GM18519 (cell line): Measurements from ENCODE around the gene DDX31.

Experiments used
- ATAC-seq: cut with Tn5 transposase; IDR thresholded peaks from one replicate; pipeline ENCODE4 v1.9.1; 2021; ENCODE audit warnings: mild to moderate bottlenecking, moderate library complexity; ENCODE audit not compliant: unreplicated experiment, low FRiP score

DDX31 gene

DNA sequence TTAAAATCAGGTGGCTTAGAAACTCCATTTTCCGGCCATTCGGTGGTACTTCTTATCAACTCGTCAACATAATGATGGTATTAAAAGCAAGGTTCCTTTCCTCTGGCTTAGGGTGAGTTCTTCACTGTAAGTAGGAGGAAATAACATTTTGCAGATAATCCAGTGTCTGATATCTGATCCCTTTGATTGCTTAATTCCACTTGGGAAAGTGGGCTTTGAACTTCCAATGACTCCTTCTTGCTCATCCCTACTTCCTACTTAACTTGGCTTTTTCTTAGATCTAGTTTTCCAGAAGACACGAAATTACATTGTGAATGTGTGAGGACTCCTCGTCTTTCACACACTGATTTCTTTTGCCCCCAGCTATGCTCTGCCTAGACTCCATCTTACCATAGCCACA is 31.5 kb downstream of the DDX31 start:
- ATAC-seq = no peak

DNA sequence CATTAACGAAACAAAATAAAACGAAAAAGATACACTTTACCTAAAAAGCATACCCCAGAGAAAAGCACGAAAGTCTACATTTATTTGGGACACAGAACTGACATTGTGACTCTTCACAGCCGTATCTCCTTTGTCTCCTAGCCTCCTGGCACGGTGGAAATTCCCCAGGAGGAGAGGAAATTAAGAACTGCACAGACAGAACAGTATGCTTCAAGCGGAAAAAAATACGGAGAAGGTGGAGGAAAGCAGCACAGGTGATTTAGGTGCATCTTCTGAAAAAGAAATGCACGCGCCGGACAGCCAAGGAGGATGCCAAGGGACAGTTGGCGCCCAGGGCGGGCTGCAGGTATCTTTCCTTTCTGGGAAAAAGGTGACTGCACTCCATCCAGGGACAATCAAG is 32.0 kb downstream of the DDX31 start:
- ATAC-seq = no peak

DNA sequence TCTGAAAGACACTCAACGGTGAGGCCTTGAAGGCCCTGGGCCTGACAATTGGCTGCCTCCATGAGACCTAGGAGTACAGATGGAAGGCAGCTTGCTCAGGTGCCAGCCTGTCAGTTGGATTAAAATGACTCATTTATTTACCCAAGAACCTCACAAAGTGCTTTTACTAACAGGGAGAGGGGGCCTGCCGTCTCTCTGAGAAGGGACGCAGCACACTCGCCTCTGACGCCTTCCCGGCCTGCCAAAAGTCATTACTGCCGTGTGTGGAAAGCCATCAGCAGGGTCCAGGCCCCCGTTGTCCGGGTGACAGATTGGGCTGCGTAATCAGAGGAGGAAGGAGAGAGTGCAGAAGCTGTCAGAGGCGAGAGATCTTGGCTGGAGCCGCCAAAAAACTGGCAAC is 32.4 kb downstream of the DDX31 start:
- ATAC-seq = no peak

DNA sequence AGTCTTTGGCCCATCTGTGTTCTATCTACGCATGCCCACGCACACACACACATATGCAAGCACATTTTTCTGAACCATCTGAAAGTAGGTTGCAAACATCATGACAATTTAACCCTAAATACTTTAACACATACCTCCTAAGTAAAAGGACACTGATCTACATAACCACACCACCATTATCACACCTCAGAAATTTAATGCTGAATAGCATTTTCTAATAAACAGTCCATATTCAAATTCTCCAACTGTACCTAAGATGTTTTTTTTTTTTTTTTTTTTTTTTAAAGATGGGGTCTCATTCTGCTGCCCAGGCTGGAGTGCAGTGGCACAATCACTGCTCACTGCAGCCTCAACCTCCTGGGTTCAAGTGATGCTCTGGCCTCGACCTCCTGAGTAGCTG is 35.5 kb downstream of the DDX31 start:
- no peak for ATAC-seq

DNA sequence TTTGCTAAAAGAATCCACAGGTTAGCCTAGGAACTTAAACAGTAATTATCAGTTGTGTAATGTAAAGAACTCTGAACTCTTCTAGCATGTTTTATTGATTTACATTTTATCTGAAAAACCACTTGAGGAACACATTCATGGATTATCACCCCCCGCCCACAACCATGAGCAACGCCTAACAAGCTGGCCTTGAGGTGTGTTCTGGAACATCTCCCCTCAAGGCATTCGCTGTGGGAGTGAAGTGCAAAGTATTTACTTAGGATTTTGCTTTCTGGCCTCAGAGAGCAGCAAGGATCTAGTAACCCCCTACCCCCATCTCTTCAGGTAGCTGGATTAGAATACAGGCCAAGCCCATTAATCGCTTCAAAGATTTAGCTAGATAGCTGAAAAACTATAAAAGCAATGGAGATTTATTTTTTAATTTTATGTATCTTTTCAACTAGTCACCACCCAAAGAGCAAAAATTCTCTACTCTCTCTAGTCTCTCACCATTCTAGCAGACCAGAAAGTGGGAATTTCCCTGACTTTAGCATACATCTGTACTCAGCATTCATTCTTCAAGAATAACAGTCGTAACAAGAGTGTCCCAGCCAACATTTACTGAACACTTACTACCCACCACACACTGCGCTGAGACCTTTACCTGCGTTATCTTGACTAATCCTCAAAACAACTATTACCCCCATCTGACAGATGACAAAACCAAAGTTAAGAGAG is 37.2 kb downstream of the DDX31 start:
- no peak for ATAC-seq

DNA sequence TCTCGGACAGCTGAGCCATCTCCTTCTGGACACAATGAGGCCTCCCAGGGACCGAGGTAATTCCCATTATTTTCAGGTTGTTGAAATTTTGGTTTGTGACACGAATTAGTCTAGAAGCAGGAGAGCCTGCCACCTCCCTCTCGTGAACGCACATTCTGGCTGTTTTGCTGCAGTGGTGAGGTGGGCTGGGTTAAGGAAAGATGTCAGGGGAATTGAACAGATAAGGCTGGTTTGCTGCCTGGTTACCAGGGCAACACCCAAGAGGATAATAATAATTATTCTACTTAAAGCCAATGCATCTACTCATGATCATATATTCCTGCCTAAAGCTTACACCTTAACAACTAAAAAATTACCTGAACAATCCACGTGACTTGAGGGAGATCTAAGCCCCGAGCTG is 38.1 kb downstream of the DDX31 start:
- no peak for ATAC-seq

DNA sequence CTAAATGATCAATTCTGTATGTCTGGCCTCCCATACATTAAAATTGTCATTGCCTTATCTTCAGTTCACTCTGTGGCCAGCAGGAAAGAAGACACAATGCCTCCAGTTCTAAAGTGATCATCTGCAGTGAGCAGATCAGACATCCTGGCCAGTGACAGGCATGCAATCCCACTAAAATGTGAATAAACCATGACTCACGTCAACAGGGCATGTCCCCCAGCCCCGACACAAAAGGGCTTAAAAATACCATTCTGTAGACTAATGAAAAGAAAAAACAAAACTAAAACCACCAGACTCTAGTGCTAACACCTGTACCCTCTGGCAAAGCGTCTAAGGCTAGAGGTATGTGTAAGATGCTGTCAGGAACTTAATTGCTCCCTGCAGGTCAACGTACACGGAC is 38.5 kb downstream of the DDX31 start:
- no peak for ATAC-seq

DNA sequence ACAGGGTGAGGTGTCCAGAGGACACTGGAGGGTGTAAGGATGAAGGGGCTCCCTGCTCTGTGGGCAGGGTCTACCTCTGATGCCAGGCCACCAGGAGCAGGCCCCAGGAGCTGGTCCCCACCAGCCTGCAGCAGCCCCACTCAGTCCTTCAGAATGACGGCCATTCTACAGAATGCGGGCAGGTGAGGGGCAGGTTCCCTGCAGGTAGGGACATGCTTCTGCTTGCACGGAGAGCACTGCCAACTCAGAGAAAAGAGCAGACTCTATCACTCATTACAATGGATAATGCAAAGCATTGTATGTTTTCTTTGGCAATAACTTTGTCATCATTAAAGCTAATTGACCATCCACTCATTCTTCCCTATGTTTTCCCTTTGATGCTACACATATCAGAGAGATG is 39.0 kb downstream of the DDX31 start:
- ATAC-seq = no peak

DNA sequence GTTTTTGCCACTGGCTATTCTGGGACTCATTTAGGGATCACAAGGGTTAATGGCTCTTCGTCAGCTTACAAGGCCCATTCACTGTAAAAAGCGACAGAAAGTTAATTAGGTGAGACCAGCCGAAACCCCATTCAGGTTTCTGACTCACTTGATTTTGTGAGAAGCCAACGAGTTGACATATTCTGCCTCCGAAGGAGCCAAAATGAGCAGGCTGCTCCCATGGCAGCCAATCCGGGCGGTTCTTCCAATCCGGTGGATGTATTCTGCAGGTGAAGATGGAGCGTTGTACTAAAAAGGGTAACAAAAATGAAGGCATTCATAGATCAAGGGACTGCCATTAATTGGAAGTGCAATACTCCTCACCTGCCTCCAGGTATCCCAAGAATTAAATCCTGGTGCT is 39.7 kb downstream of the DDX31 start:
- no peak for ATAC-seq

DNA sequence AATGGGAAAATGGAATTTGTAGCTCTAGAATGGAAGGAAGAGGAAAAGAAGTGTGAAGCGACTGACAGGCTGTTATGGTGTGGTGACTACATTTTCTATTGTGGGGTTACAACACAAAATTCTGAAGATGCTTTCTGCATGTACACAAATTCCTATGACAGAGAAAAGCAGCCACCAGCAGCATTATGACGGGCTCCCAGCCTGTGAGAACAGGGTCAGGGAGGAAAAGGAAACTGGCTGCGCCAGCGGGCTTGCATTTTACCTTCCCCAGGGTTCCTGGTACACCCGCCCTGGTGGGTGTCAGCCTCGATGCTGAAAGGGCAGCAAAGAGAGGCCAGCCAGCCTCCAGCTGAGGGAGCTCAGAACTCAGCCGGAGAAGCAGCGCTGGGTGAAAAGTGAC is 41.0 kb downstream of the DDX31 start:
- no peak for ATAC-seq

DNA sequence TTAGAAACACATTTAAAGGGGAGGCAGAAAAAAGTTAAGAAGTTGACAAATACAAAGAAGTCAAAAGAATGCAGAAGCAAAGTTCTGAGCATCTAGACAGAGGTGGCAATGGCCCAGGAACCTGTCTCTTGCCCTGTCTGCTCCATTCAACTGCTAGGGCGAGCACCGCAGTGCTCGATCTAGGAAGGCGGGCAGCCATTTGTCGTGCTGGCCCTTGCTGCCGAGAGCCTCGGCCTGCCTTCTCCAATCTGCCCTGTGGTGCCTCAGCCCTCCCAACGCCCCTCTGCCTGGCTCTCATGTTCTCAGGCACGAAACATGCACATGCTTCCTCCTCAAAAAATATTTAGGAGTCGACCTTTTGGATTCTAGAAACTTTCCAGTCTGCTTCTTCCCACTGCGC is 42.2 kb downstream of the DDX31 start:
- no peak for ATAC-seq

DNA sequence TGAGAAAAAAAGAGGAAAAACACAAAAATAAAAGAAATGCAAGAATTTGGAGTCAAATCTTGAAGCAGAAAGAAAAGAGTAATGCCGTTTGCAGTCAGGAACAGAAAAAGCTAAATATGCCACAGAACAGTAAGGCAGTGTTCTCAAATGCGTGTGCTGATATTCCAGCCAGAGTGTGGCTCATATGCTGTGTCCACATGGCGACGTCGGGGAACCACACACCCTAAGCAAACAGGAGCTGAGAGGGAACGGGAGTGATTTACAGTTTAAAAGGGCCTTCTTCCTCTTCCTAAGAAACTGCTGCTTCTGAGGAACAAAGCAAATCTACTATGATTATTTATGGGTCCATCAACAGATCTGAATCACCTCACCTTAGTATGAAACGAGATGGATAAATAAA is 42.7 kb downstream of the DDX31 start:
- no peak for ATAC-seq

DNA sequence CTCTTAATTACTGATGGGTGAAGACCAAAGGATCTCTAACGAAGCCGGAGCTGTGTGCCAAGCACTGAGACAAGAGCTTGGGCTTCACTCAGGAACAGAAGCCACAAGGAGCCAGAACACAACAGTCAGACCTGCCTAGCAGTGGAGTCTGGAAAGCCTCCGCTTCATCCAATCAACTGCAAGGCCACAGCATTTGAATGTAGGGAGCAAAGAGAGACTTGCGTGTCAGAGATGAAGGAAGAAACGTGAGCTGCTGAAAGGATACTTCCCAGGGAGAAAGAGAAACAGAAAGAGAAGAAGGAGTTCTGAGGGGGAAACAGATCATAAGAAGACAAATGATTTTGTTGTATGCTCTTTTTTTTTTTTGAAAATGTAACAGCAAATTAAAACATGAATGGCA is 43.5 kb downstream of the DDX31 start:
- no peak for ATAC-seq

DNA sequence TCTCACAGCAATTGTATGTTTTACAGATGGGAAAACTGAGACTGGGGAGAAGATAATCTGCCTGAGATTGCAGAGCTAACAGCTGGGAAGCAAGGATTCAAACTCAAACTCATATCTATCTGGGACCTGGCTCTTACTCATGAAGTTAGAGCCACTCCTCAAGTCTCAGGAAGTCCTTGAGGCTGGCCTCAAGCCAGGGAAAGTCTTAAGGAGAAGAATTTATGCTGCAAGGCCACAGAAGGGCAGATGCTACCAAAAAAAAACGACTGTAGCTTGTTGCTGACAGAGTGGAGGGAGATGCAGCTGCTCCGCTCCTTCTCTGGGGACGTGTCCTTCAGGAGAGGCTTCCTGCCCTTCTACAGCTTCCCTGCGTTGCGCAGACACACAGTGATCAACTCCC is 47.6 kb downstream of the DDX31 start:
- ATAC-seq = no peak

DNA sequence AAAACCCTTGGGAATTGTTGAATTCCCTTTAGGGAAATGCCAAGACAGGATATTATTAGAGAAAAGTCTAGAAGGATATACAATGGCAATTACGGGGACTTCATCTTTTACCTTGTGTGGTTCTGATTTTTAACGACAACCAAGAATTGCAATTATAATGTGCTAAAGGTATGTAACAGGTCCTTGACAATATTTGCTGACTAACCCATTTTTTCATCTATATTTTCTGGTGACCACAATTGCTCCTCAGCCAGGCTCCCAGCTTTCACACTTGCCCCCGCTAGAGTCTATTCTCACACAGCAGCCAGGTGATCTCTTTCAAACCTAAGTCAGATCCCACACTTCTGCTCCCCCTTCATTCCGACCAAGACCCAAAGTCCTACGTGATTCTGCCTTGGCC is 53.1 kb downstream of the DDX31 start:
- no peak for ATAC-seq

DNA sequence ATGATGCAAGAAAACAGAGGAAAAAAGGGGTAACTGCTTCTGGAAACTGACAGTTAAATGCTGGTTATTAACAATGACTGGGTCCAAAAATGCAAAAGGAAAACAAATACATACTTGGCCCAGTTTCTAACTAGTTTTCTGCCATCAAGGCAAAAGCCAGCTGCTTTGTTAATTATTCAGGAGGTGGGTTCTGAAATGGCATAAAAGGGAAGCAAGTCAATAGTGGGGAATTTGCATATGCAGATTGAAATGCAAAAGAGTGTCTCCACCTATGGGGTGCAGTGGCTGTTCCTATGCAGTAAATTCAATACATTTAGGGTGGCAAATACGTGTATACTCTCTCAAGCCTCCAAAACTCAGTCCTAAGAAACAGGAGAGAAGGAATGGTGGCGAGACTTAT is 54.0 kb downstream of the DDX31 start:
- no peak for ATAC-seq

DNA sequence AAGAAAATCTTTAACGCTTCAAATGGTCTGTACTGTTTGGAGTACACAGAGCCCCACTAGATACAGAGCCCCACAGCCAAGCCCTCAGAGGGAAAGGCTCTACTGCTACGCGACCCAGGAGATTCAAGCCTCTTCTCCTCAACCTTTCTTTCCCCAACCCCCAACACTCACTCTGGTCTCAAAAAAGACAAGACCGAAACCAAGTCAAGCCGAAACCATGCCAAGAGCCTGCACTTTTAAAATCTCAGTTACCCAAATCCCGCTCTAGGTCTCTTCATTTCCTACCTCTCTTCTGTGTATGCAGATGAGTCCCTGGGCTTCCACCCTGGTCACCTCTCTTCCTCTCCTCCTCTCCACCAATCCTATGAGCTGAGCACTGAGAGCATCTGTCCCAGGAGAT is 55.5 kb downstream of the DDX31 start:
- no peak for ATAC-seq

DNA sequence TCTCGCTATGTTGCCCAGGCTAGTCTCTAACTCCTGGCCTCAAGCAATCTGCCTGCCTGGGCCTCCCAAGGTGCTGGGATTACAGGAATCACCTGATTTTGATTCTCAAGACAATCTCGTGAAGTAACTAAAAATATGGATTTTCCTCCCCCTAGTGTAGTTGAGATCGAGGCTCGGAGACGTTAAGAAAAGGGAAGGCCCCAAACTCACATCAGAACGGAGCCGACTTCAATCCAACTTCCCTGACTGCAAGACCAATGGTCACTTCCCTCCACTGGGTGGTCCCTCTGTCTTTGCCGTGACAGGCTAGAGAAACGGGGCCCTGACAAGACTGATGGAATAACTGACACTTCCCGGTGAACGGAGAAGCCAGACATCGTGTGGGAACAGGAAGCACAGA is 59.1 kb downstream of the DDX31 start:
- ATAC-seq = no peak

DNA sequence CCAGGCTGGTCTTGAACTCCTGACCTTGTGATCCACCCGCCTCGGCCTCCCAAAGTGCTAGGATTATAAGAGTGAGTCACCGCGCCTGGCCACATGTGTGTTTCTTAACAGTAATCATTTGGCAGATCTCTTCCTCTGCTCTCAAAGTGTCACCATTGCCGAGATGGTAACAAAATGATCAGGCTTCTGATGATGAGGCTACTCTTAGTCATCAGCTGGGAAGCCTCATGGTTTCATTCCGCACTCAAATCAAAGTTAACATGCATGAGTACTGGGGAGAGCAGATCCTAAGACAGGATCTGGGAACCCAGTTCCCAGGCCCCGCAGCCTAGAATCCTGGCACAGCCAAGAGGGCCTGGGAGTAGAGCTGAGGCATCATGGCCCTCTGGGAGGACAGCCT is 60.0 kb downstream of the DDX31 start:
- ATAC-seq = no peak

DNA sequence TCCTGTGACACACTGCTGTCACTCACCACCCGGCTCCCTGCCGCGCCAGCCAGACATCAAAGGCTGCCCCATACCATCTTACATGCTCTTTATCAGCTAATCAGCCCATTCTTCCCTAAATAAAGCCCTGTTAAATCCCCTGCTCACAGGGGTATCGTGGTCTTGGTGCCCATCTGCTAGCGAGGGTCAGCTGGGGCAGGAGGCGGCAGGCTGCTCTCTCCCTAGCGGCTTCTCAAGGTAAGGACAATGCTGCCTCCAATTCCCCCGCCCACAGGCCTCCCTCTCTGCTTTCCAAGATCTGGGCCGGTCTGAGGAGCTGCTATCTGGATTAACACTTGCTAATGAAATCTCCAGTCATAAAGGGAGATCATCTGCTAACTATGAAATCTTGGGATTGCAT is 60.6 kb downstream of the DDX31 start:
- no peak for ATAC-seq

DNA sequence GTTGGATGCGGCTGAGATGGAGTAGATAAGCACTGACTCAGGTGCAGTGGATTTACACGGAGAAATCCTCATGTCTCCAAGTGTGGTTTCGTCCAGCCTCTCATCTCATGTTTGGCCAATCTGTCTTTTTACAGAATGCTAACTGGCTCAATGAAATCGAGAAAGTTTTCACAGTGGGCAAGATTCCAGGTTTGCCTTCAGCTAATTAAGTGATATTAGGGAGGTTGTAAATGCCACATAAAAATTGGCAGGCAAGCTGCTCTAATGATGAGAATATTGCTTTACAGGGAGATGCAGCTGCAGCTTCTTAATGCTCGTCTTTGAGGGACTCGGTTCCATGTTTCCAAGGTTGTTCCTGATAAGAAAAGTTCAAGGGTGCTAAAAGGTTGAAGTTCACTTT is 63.7 kb downstream of the DDX31 start:
- ATAC-seq = no peak

DNA sequence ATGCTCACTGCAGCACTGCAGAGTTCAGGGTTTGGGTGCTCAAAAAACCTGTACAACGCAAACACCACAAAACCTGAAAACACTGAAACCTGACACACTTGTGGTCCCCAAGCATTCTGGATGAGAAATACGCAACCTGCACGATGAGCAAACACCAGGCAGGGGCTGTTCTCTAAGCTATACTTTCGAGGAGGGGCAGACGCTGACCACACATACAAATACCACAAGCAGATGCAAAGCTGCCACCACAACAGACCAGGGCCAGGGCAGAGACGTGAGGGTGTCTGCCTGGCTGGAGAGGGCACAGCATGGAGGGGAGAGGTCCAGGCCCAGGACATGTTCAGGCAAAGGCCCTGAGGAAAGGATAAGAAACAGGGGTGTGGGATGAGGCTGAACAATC is 64.4 kb downstream of the DDX31 start:
- no peak for ATAC-seq

DNA sequence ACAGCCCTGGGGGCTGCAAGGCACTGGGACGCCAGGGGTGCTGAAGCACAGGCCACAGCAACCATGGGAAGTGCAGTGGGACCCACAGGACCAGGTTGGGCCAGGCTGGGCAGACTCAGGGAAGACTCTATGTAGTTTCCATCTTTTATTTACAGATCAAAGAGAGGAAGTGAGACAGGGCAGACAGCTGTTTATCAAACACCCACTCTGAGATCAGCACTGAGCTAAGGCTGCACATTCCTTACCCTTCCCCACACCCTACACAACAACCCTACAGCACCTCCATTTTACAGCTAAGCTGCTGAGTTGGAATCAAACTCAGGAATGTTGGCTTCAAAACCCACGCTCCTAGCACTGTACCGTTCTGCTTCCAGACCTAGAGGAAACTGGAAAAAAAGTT is 67.6 kb downstream of the DDX31 start:
- ATAC-seq = no peak
